Karpas-422 (cell line): ENCODE measurements around the gene ARHGAP44. TPM values are rescaled to one million over a fixed set of nuclear protein-coding genes. Genes with fewer than 3 reads are reported as not detected.
"Not testable (repeated sequence)": the region's sequence is repeated elsewhere in the genome, so short reads cannot be mapped to it uniquely, and the experiment has no call there.

Experiments used
- DNase-seq: peaks from one replicate; pipeline ENCODE4 v3.0.0-alpha.2; 2015
- H2AFZ ChIP-seq: fragments of 200-600 bp; sonication (generic); 2 replicates; pipeline ENCODE4 v1.6.1; 2014; ENCODE audit warnings: antibody characterized with exemption, low read length, mixed read lengths
- H3K27ac ChIP-seq: fragments of 200-600 bp; sonication (generic); 2 replicates; pipeline ENCODE4 v1.5.1; 2014; ENCODE audit warnings: mild to moderate bottlenecking, low read length, moderate library complexity
- H3K27me3 ChIP-seq: fragments of 200-600 bp; sonication (generic); 2 replicates; pipeline ENCODE4 v1.6.1; 2014; ENCODE audit warnings: low read length, mixed read lengths
- H3K36me3 ChIP-seq: fragments of 200-600 bp; sonication (generic); 2 replicates; pipeline ENCODE4 v1.6.1; 2014; ENCODE audit warnings: low read length, mixed read lengths; ENCODE audit not compliant: insufficient read depth
- H3K4me1 ChIP-seq: fragments of 200-600 bp; sonication (generic); 2 replicates; pipeline ENCODE4 v1.6.1; 2014; ENCODE audit warnings: mild to moderate bottlenecking, low read length, mixed read lengths
- H3K4me2 ChIP-seq: fragments of 200-600 bp; sonication (generic); 2 replicates; pipeline ENCODE4 v1.6.1; 2014; ENCODE audit warnings: low read length, low read depth, mild to moderate bottlenecking; ENCODE audit not compliant: poor library complexity, severe bottlenecking
- H3K4me3 ChIP-seq: fragments of 200-600 bp; sonication (generic); 2 replicates; pipeline ENCODE4 v1.5.1; 2014; ENCODE audit warnings: mild to moderate bottlenecking, antibody characterized with exemption, low read length, mixed read lengths
- H3K79me2 ChIP-seq: fragments of 200-600 bp; sonication (generic); 2 replicates; pipeline ENCODE4 v1.6.1; 2014; ENCODE audit warnings: mild to moderate bottlenecking, low read length, mixed read lengths
- H3K9ac ChIP-seq: fragments of 200-600 bp; sonication (generic); 2 replicates; pipeline ENCODE4 v1.6.0; 2014; ENCODE audit warnings: low read length
- H3K9me2 ChIP-seq: fragments of 200-600 bp; sonication (generic), shearing (Covaris generic); replicated peaks from 2 replicates; pipeline ENCODE4 v1.6.0; 2014; ENCODE audit warnings: mild to moderate bottlenecking, low read length, moderate library complexity; ENCODE audit not compliant: insufficient read depth
- H3K9me3 ChIP-seq: fragments of 300-700, 200-600 bp; sonication (generic); 2 replicates; pipeline ENCODE4 v1.6.1; 2014; ENCODE audit warnings: low read length, mixed read lengths
- H4K20me1 ChIP-seq: fragments of 200-600 bp; sonication (generic); 2 replicates; pipeline ENCODE4 v1.6.1; 2014; ENCODE audit warnings: mild to moderate bottlenecking, antibody characterized with exemption, low read length, low read depth; ENCODE audit not compliant: insufficient read depth
- total RNA-seq: library from RNA; depleted of rRNA; stranded (reverse); fragments of >200 nt; shearing (Covaris generic); gene quantifications from 2 replicates; pipeline ENCODE4 v1.2.3, GENCODE V29; 2014; ENCODE audit warnings: low replicate concordance

The ARHGAP44 gene
- total RNA-seq, 1 experiment from 2014 or later, result 24.6 TPM

DNA sequence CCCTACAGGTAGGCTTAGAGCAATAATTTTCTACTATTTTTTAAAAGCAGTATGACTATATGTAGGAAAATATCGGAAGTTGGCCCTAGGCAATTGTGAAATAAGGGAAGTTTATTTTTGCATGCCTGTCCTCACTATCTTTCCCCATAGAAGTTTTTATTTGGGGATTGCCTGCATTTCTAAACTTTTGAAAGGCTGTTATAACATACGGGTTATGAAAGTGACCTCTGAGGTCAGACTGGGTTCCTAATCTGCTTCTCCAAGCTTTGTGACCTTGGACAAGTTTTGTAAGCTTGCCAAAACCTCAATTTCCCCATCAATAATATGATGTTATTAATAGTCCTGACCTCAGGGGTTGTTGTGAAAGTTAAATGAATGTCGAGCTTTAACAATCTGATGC lies 67.1 kb downstream of the ARHGAP44 start:
- Histone ChIP-seq H3K27ac (no peak overlapping the region), H3K79me2 (no peaks in the 10 kb centered on the region), H2AFZ (no peak overlapping the region), H3K36me3 (no peaks in the 10 kb centered on the region), H3K9ac (no peak overlapping the region), H3K27me3 (no peaks in the 10 kb centered on the region), H4K20me1 (no peaks in the 10 kb centered on the region), H3K4me1 (no peaks in the 10 kb centered on the region), H3K4me2 (no peak overlapping the region), H3K9me3 (no peaks in the 10 kb centered on the region), H3K4me3 (no peak overlapping the region), H3K9me2 (no peaks in the 10 kb centered on the region)
- no peak for DNase-seq

DNA sequence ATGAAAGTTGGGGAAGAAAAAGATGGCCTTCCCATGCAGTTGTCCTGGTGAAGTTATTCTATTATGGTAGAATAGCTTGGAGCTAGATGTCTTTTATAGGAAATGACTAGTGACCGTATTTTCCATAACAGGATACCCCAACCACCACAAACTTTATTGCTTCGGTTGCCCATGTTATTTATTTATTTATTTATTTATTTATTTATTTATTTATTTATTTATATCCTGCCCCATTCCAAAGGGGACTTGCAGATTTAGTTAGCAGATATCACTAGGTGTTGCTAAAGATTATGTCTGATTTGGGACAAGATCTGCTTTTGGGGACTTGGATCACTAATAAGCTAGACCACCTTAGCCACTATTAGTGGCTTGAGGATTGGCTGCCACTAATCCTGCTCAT lies 68.3 kb downstream of the ARHGAP44 start:
- no peaks in the 10 kb centered on the region for H3K4me1 ChIP-seq
- no peak overlapping the region for H2AFZ ChIP-seq
- DNase-seq, result no peak
- H3K4me2 ChIP-seq, result no peak overlapping the region
- H3K27ac ChIP-seq, result no peak overlapping the region
- no peaks in the 10 kb centered on the region for H3K9me3 ChIP-seq
- H4K20me1 ChIP-seq, result no peaks in the 10 kb centered on the region
- H3K36me3 ChIP-seq, result no peaks in the 10 kb centered on the region
- H3K27me3 ChIP-seq, result no peaks in the 10 kb centered on the region
- H3K79me2 ChIP-seq, result no peaks in the 10 kb centered on the region
- H3K9ac ChIP-seq, result no peak overlapping the region
- H3K9me2 ChIP-seq, result no peaks in the 10 kb centered on the region
- H3K4me3 ChIP-seq, result no peak overlapping the region

DNA sequence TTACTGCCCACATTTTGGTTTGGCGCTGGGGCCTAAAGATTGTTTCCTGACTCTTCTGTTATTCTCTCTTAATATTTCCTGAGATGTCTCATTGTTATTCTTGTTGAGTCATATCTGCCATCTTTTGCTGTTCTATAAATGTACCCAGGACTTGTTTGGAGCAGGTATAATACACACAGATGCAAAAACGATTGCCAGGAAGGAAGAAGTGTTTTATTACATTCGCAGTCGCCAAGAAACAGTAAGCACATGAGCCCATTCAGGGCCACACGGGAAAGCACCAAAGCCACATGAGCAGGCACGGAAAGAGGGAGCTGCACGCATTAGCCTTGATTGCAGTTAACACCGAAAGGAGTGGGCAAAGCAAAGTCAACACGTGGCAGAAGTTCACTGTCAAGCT lies 70.2 kb downstream of the ARHGAP44 start:
- Histone ChIP-seq H3K4me2 (no peak overlapping the region), H3K27ac (no peak overlapping the region), H3K4me3 (no peak overlapping the region), H2AFZ (no peak overlapping the region), H3K36me3 (no peaks in the 10 kb centered on the region), H3K27me3 (no peaks in the 10 kb centered on the region), H4K20me1 (no peaks in the 10 kb centered on the region), H3K9ac (no peak overlapping the region), H3K4me1 (peaks cover 8% of the 10 kb centered on the region), H3K9me3 (no peaks in the 10 kb centered on the region), H3K9me2 (no peaks in the 10 kb centered on the region), H3K79me2 (no peaks in the 10 kb centered on the region)
- DNase-seq, result no peak

DNA sequence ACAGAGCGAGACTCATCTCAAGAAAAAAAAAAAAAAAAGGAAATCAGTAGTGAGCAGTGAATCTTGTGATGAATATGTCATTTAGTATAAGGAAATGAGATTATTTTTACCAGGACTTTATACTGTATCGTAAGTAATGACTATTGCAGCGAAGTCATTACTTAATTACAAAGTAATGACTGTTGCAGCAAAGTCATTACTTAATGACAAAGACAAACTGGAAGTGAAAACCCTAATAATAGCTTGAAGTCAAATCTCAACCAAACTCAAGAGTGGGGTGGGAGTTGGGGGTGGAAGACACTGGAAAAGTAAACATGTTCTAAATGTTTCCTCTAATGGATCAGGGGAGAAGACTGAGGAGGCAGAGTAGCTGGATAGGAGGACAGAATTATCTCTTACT lies 76.5 kb downstream of the ARHGAP44 start:
- H3K9me2 ChIP-seq, result no peaks in the 10 kb centered on the region
- H3K27me3 ChIP-seq, result no peaks in the 10 kb centered on the region
- peak overlapping the region; percentile 49 for H3K4me2 ChIP-seq
- no peaks in the 10 kb centered on the region for H3K9me3 ChIP-seq
- peak overlapping the region; percentile 65 for H3K27ac ChIP-seq
- no peaks in the 10 kb centered on the region for H4K20me1 ChIP-seq
- H3K4me3 ChIP-seq, result no peak overlapping the region; the same call in 1 of the 2 replicates
- peaks cover 39% of the 10 kb centered on the region for H3K4me1 ChIP-seq
- H3K9ac ChIP-seq, result no peak overlapping the region
- no peaks in the 10 kb centered on the region for H3K79me2 ChIP-seq
- H2AFZ ChIP-seq, result no peak overlapping the region
- no peak for DNase-seq
- H3K36me3 ChIP-seq, result no peaks in the 10 kb centered on the region

DNA sequence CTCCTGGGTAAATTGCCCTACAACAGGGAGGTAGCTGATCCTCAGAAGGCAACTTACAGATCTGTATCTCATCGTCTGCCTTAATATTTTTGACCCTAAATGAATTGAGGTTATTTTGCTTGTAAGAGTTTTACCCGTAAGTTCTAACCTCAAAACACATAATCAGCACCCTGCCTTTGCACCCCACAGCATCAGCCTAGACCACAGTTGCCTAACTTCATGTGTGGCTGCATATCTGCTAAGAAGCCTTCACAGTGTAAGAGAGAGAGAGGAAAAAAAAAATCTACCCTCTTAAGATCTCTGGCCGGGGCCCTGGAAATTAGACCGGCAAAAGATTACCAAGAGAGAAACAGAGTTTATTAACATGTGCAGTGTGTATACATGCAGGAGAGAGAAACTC lies 76.9 kb downstream of the ARHGAP44 start:
- H3K9me3 ChIP-seq, result no peaks in the 10 kb centered on the region; the same call in 1 of the 2 replicates
- H3K27ac ChIP-seq, result peak overlapping the region; percentile 65
- H3K4me3 ChIP-seq, result no peak overlapping the region; the same call in 1 of the 2 replicates
- DNase-seq, result no peak
- no peaks in the 10 kb centered on the region for H3K9me2 ChIP-seq
- H4K20me1 ChIP-seq, result no peaks in the 10 kb centered on the region
- H3K79me2 ChIP-seq, result no peaks in the 10 kb centered on the region
- no peak overlapping the region for H2AFZ ChIP-seq
- H3K4me2 ChIP-seq, result peak overlapping the region; percentile 49
- H3K4me1 ChIP-seq, result peaks cover 39% of the 10 kb centered on the region
- no peaks in the 10 kb centered on the region for H3K27me3 ChIP-seq
- peak overlapping the region; percentile 22 for H3K9ac ChIP-seq
- no peaks in the 10 kb centered on the region for H3K36me3 ChIP-seq

DNA sequence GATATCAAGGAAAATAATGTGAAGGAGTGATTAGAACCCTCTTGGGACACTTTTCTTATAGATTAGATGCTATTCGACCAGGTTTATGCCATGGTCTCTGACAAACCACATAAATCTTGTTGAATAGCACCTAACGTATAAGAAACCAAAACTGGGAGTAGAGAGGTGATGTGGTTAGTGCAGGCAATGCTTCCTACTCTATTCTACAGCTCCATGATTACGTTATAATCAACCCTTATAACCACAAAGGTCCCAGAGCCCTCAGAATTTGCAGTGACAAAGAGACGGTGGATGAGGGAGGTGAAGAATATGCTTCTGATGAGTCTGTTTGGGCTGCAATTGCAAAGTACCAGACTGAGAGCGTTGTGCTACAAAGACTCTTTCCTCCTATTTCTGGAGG lies 78.4 kb downstream of the ARHGAP44 start:
- Histone ChIP-seq H4K20me1 (no peaks in the 10 kb centered on the region), H2AFZ (no peak overlapping the region), H3K9me3 (no peaks in the 10 kb centered on the region; the same call in none of the 2 replicates), H3K4me2 (no peak overlapping the region), H3K4me1 (peaks cover 39% of the 10 kb centered on the region), H3K9me2 (no peaks in the 10 kb centered on the region), H3K36me3 (no peaks in the 10 kb centered on the region), H3K9ac (no peak overlapping the region), H3K27me3 (no peaks in the 10 kb centered on the region), H3K4me3 (no peak overlapping the region), H3K79me2 (no peaks in the 10 kb centered on the region), H3K27ac (no peak overlapping the region)
- no peak for DNase-seq

DNA sequence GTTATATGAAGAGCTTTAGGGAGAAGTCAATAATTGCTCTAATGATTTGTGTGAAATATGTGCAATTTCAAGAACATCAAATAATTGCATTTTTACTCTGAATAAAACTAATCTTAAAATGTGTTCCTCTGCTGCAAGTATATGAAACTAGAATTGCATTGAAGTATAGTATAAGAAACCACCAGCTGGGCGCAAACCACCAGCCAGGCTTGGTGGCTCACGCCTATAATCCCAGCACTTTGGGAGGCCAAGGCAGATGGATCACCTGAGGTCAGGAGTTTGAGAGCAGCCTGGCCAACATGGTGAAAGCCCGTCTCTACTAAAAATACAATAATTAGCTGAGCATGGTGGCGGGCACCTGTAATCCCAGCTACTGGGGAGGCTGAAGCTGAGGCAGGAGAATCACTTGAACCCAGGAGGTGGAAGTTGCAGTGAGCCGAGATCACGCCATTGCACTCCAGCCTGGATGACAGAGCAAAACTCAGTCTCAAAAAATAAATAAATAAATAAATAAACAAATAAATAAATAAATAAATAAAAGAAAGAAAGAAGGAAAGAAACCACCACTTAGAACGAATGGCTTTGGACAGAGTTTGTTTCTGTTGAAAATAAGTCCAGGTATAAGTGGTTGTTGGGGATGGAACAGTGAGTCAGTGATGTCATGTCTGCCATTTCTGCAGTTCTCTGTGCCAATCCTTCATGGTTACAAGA lies 84.3 kb downstream of the ARHGAP44 start:
- H3K4me2 ChIP-seq, DNase-seq: not testable (repeated sequence)

DNA sequence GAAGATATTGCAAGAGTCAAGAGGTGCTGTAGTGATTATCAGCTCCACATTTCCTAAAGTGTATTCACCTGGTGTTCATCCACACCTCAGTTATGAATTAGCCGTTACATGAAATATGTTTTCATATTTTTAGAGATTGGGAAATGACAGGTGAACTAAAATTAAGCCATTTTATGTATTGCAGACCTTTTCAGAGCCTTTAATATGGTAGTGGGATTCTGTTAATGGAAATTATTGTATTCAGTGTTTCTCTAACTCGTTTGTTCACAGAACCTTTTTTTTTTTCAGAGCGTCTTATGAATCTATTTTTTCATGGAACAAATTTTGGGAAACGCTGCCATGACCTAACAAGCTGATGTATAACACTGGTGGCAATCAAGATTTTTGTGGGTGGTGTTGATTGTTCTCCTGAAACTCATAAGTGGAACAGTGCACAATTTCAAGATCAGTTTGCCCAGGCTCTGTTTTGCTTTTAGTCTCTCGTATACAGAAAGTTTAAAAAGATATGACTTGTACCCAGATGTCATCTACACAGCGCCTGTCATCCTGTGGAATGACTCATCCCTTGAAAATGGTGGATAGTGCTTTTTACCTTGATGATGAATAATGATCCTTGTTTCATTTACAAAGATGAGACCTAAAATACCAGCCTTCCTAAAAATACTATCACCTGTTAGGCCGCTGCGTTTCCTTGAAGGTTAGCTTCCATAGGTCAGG lies 88.8 kb downstream of the ARHGAP44 start:
- Histone ChIP-seq H3K27ac (no peak overlapping the region), H3K4me1 (no peaks in the 10 kb centered on the region), H3K79me2 (peaks cover 3% of the 10 kb centered on the region; the same call in 1 of the 2 replicates), H3K27me3 (no peaks in the 10 kb centered on the region), H3K4me2 (no peak overlapping the region), H3K36me3 (no peaks in the 10 kb centered on the region), H4K20me1 (no peaks in the 10 kb centered on the region), H3K9me3 (no peaks in the 10 kb centered on the region), H3K9me2 (no peaks in the 10 kb centered on the region), H3K4me3 (no peak overlapping the region), H2AFZ (no peak overlapping the region), H3K9ac (no peak overlapping the region)
- DNase-seq, result no peak

More for the DNA sequence above, 84.3 kb downstream of the ARHGAP44 start:
- not testable (repeated sequence) for H3K79me2 ChIP-seq, H3K4me3 ChIP-seq, H2AFZ ChIP-seq, H4K20me1 ChIP-seq, H3K9me3 ChIP-seq, H3K9me2 ChIP-seq, H3K4me1 ChIP-seq, H3K27ac ChIP-seq, H3K36me3 ChIP-seq, H3K27me3 ChIP-seq, H3K9ac ChIP-seq
